ENCODE results near the gene MYO16. TPM values are rescaled to one million over a fixed set of nuclear protein-coding genes. Genes with fewer than 3 reads are reported as not detected.
A peak's percentile ranks its signal among the peaks of the same experiment; 100 is the strongest.

The MYO16 gene
- total and polyA plus RNA-seq, 12 donors: 0.56 to 2.4 (median 1.4) TPM

- no peak overlapping the region for H3K27ac ChIP-seq
- H3K27me3 ChIP-seq: no peaks in the 10 kb centered on the region
- no peaks in the 10 kb centered on the region for H3K9me3 ChIP-seq (replicated peaks in 1 of 3)
- TF ChIP-seq, protein P1, sequence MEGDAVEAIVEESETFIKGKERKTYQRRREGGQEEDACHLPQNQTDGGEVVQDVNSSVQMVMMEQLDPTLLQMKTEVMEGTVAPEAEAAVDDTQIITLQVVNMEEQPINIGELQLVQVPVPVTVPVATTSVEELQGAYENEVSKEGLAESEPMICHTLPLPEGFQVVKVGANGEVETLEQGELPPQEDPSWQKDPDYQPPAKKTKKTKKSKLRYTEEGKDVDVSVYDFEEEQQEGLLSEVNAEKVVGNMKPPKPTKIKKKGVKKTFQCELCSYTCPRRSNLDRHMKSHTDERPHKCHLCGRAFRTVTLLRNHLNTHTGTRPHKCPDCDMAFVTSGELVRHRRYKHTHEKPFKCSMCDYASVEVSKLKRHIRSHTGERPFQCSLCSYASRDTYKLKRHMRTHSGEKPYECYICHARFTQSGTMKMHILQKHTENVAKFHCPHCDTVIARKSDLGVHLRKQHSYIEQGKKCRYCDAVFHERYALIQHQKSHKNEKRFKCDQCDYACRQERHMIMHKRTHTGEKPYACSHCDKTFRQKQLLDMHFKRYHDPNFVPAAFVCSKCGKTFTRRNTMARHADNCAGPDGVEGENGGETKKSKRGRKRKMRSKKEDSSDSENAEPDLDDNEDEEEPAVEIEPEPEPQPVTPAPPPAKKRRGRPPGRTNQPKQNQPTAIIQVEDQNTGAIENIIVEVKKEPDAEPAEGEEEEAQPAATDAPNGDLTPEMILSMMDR (IDR thresholded peaks at IDR 0.05): no peak
- TF ChIP-seq POLR2A (IDR thresholded peaks at IDR 0.05): no peak
- H3K36me3 ChIP-seq (replicated peaks in 1 of 2): no peaks in the 10 kb centered on the region
- peaks cover 0 to 3% of the 10 kb centered on the region in 2 donors for H3K4me1 ChIP-seq (replicated peaks in 1 of 2)
- 34 to 58% (median 44%) methylated on average over 4 of the region's 4 CpGs for WGBS, 4 donors
- no peak overlapping the region for H3K4me3 ChIP-seq
- intact Hi-C loops (cut with DNase I): no loop called here
- DNase-seq: peak in 1 of 7 donors; percentile 7
Observed at GRCh38 chr13:108610507-108610906, 18.9 kb upstream of the MYO16 start.

GRCh38 chr13:108615241-108615640 lies 14.2 kb upstream of the MYO16 start:
- intact Hi-C loops (cut with DNase I): no loop called here
- no peak for DNase-seq
- H3K4me3 ChIP-seq: no peak overlapping the region
- H3K9me3 ChIP-seq (replicated peaks in 1 of 3): no peaks in the 10 kb centered on the region
- H3K36me3 ChIP-seq (replicated peaks in 1 of 2): no peaks in the 10 kb centered on the region
- no peak overlapping the region for H3K27ac ChIP-seq
- no peak for TF ChIP-seq POLR2A (IDR thresholded peaks at IDR 0.05)
- TF ChIP-seq, protein P1 (IDR thresholded peaks at IDR 0.05): no peak
- WGBS, 4 donors: 64 to 85% (median 73%) methylated on average over 3 of the region's 3 CpGs
- H3K27me3 ChIP-seq: no peaks in the 10 kb centered on the region
- peaks cover 0 to 3% of the 10 kb centered on the region in 2 donors for H3K4me1 ChIP-seq (replicated peaks in 1 of 2)

- Histone ChIP-seq H3K9me3 (replicated peaks in 1 of 3) (no peaks in the 10 kb centered on the region), H3K27ac (no peak overlapping the region), H3K4me1 (replicated peaks in 1 of 2) (no peaks in the 10 kb centered on the region), H3K27me3 (no peaks in the 10 kb centered on the region), H3K36me3 (replicated peaks in 1 of 2) (no peaks in the 10 kb centered on the region), H3K4me3 (no peak overlapping the region)
- intact Hi-C loops (cut with DNase I): no loop called here
- 70 to 87% (median 82%) methylated on average over 1 of the region's 1 CpG for WGBS, 4 donors
- DNase-seq: no peak
- TF ChIP-seq, protein P1 (IDR thresholded peaks at IDR 0.05): no peak
Observed at GRCh38 chr13:108618233-108618632, 11.2 kb upstream of the MYO16 start.

DNA sequence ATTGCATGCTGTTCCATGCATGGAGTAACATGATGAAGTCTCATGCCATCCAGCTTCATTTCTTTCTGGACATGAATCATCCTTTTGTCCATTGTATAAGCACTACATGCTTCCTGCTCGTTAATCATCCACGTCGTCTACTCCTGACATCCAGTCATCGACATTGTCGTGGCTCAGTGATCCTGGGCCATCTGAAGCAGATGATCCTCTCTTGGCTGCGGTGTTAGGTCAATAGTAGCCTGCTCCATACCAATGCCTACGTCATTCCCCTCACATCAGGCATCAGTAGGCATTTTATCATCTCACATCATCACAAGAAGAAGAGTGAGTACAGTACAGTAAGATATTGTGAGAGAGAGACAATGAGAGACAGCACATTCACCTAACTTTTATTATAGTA lies 7.9 kb upstream of the MYO16 start:
- no peak overlapping the region for H3K4me3 ChIP-seq
- TF ChIP-seq, protein P1 (IDR thresholded peaks at IDR 0.05): no peak
- H3K27me3 ChIP-seq: no peaks in the 10 kb centered on the region
- no peaks in the 10 kb centered on the region for H3K36me3 ChIP-seq (replicated peaks in 1 of 2)
- intact Hi-C loops (cut with DNase I): no loop called here
- no peak for DNase-seq
- H3K9me3 ChIP-seq (replicated peaks in 1 of 3): no peaks in the 10 kb centered on the region
- H3K4me1 ChIP-seq (replicated peaks in 1 of 2): no peaks in the 10 kb centered on the region
- no peak overlapping the region for H3K27ac ChIP-seq
- 63 to 73% (median 64%) methylated on average over 7 of the region's 7 CpGs for WGBS, 4 donors
